Measurements from ENCODE around the gene GNG7. TPM values are rescaled to one million over a fixed set of nuclear protein-coding genes. Genes with fewer than 3 reads are reported as not detected.
"Not testable (repeated sequence)": the region's sequence is repeated elsewhere in the genome, so short reads cannot be mapped to it uniquely, and the experiment has no call there.

Gene GNG7
- polyA plus RNA-seq, 10 donors: 1.6 to 3.6 (median 2.3) TPM

GRCh38 chr19:2555422-2556220, 146.9 kb downstream of the GNG7 start:
- DNase-seq: no peak

GRCh38 chr19:2554856-2555255, 147.6 kb downstream of the GNG7 start:
- no peak for DNase-seq

- no peak for DNase-seq
Observed at GRCh38 chr19:2553510-2553909, 149.0 kb downstream of the GNG7 start.

GRCh38 chr19:2552859-2553258, 149.6 kb downstream of the GNG7 start:
- no peak for DNase-seq

GRCh38 chr19:2551864-2552185, 150.7 kb downstream of the GNG7 start:
- DNase-seq: no peak

GRCh38 chr19:2551172-2551863, 151.2 kb downstream of the GNG7 start:
- DNase-seq: no peak

GRCh38 chr19:2550431-2551171, 151.9 kb downstream of the GNG7 start:
- DNase-seq: peak; percentile 70 to 76 (median 74)

GRCh38 chr19:2549701-2550191, 152.7 kb downstream of the GNG7 start:
- DNase-seq: peak; percentile 81 to 92 (median 89)

GRCh38 chr19:2548966-2549365, 153.5 kb downstream of the GNG7 start:
- DNase-seq: no peak

- DNase-seq: no peak
Observed at GRCh38 chr19:2547721-2548120, 154.8 kb downstream of the GNG7 start.

GRCh38 chr19:2547033-2547680, 155.3 kb downstream of the GNG7 start:
- DNase-seq: no peak

GRCh38 chr19:2546128-2547032, 156.1 kb downstream of the GNG7 start:
- peak in 1 of 3 donors; percentile 63 for DNase-seq

GRCh38 chr19:2545416-2546127, 156.9 kb downstream of the GNG7 start:
- not testable (repeated sequence) for DNase-seq

- no peak for DNase-seq
Observed at GRCh38 chr19:2544576-2545415, 157.7 kb downstream of the GNG7 start.

- DNase-seq: peak; percentile 89 to 96 (median 94)
Observed at GRCh38 chr19:2543463-2544442, 158.7 kb downstream of the GNG7 start.

GRCh38 chr19:2543072-2543462, 159.4 kb downstream of the GNG7 start:
- not testable (repeated sequence) for DNase-seq

- DNase-seq: peak in 1 of 3 donors; percentile 55
Observed at GRCh38 chr19:2542341-2543069, 160.0 kb downstream of the GNG7 start.

Data from muscle of back (tissue), 11 donors.